Left cardiac atrium (tissue), 4 donors: ENCODE data around the gene GRK1. TPM values are rescaled to one million over a fixed set of nuclear protein-coding genes. Genes with fewer than 3 reads are reported as not detected.
"Not testable (repeated sequence)": the region's sequence is repeated elsewhere in the genome, so short reads cannot be mapped to it uniquely, and the experiment has no call there.

Experiments
- ATAC-seq, 2 donors: fragments of 200-7000 bp; cut with Tn5 transposase; one replicate each; pipeline ENCODE4 v1.9.1; 2020; ENCODE audit warnings: mild to moderate bottlenecking in 2 of 2, moderate library complexity in 2 of 2
- DNase-seq: peaks from one replicate; pipeline ENCODE4 v3.0.0-alpha.2; 2020
- intact Hi-C, 2 donors: fragments of 100-400 bp; cut with DNase I; formaldehyde crosslinking; loops; one replicate each; pipeline versions ENCODE4 v1.14.1 to v1.15.1; 2022 to 2023
- long read RNA-seq: library from polyadenylated mRNA; unstranded; transcript quantifications from one replicate; pipeline ENCODE4 v2.0.0, GENCODE V29; 2021
- total RNA-seq, 2 donors: library from RNA; stranded (reverse); fragmentation: NEBNext Ultra II Directional; extraction: Animal tissue kit (Norgen Biotek cat#: 25700); gene quantifications; one replicate each; pipeline ENCODE4 v1.2.1, GENCODE V29; 2021
- donor health status: DM: no; HTN: yes; CAD: no.
- donor health status: DM: no; HTN: yes; CAD: no; lungs with severe emphysema.
- donor health status: DM: yes; HTN: yes; CAD: no.
- donor health status: Dilated cardiomyopathy.

Gene GRK1
- under 1 TPM; 0.13 to 0.44 TPM for total RNA-seq
- long read RNA-seq, partial matches to known transcripts = 0 of 1 reads
- long read RNA-seq, other reads (novel, unspliced or antisense) = 0 of 1 reads

DNA sequence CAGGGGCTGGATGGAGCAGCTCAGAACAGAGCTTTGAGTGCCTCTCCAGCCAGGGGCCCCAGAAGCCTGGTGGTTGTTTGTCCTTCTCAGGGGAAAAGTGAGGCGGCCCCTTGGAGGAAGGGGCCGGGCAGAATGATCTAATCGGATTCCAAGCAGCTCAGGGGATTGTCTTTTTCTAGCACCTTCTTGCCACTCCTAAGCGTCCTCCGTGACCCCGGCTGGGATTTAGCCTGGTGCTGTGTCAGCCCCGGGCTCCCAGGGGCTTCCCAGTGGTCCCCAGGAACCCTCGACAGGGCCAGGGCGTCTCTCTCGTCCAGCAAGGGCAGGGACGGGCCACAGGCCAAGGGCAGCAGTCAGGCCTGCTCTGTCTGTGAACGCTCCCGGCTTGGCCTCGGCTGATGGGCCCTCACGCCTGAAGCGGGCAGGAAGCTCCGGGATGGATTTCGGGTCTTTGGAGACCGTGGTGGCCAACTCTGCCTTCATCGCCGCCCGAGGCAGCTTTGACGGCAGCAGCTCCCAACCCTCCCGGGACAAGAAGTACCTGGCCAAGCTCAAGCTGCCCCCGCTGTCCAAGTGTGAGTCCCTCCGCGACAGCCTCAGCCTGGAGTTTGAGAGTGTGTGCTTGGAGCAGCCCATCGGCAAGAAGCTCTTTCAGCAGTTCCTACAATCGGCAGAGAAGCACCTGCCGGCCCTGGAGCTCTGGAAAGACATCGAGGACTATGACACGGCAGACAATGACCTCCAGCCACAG lies at the start of gene GRK1:
TSS of gene GRK1 (plus strand) at position 269 of the 751 bp plus-strand sequence. CDS start at position 437, 168 bp downstream.
- DNase-seq (no peak), ATAC-seq (no peak)
- intact Hi-C loops = no loop called here

DNA sequence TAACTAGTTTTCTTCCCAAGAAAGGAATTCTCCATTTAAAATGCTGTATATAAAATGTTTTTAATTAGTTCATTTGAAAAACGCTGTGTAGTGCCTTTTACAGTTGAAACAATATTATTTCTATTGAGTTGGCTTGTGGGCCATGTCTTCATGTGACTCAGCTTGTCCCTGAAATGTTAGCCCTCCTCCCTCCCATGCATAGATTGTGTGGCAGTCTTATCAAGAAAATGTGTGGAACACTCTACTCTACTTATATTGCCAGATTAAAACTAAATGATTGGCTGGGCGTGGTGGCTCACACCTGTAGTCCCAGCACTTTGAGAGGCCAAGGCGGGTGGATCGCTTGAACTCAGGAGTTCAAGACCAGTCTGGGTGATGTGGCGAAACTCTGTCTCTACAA lies 49.1 kb upstream of the GRK1 start:
- intact Hi-C loops = no loop called here
- ATAC-seq (no peak), DNase-seq (no peak)

DNA sequence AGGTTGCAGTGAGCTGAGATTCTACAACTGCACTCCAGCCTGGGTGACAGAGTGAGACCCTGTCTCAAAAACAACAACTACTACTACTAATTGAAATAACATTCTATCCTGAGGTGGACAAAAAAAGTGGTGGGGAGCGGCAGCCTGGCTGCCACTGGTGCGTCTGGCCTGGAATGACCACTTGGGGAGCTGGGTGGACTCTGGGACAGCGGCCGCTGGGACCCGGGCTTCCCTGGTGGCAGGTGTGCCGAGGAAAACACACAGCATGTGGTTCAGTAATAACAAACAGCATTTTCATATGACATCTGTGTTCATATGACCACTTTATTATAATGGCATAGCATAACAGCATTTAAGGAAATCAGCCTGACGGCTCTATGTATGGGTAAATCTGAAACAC lies 48.6 kb upstream of the GRK1 start:
- DNase-seq (no peak), ATAC-seq (no peak)
- intact Hi-C loops = no loop called here

DNA sequence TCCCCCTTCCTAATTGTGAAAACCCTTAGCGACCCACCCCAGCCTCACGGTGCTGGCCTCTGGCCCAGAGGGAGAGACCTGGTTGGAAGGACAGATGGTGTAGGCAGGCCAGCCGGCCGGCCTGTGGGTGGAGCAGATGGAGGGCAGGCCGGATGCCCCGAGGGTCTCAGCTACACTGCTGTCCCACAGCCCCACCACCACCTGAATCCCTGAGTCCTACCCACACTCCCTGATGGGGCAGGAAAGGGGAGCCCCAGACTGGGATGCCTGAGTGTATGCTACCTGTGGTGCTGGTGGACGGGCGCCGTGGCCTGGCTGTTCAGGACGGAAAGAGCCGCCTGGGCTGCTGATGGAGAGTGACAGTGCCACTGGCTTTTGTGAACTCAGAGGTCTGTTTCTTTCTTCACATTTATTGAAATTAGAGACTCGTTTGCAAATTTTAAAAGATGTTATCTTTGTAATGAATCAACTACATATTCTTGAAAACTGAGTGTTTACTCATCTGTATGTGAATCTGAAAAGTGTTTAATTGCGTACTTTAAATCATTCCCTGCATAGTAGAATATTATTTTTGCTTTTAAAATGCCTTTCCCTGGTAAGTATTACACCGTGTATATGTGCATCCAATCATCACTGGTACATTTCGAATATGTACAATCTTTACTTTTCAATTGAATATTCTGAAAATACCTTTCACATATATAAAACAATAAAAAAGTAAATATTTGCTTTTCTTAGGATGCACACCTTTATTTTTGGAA lies 46.8 kb upstream of the GRK1 start:
- ATAC-seq (no peak), DNase-seq (no peak)
- intact Hi-C loops = no loop called here

GRCh38 chr13:113621046-113621445 lies 46.0 kb upstream of the GRK1 start:
- intact Hi-C loops = no loop called here
- DNase-seq (no peak), ATAC-seq (no peak)

DNA sequence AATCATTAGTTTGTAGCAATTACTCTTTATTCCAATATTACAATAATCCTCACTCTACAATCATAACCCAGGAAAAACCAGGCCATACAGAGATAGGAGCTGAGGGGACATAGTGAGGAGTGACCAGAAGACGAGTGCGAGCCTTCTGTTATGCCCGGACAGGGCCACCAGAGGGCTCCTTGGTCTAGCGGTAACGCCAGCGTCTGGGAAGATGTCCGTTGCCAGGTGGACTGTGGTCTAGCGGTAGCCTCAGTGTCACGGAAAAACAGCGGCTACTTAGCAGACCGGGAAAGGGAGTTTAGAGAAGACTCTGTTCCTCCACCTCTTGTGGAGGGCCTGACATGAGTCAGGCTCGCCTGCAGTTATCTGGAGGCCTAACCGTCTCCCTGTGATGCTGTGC lies 45.5 kb upstream of the GRK1 start:
- ATAC-seq, DNase-seq, intact Hi-C loops: not testable (repeated sequence)

DNA sequence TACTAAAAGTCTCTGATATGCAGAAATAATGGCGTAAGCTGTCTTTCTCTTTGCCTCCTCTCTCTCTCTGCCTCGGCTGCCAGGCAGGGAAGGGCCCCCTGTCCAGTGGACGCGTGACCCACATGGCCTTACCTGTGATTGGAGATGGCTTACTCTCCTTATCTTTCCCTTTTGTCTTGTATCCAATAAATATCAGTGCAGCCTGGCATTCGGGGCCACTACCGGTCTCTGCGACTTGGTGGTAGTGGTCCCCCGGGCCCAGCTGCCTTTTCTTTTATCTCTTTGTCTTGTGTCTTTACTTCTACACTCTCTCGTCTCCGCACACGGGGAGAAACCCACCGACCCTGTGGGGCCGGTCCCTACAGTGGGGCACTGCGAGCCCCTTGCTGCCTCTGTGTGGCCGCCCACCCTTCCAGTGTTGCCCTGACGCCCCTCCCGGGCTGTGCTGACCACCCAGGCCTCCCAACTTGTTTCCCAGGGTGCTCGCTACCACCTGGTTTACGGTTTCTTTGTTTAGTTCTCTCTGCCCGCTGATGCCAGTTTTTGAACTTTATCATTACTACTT lies 45.0 kb upstream of the GRK1 start:
- ATAC-seq, DNase-seq, intact Hi-C loops: not testable (repeated sequence)

DNA sequence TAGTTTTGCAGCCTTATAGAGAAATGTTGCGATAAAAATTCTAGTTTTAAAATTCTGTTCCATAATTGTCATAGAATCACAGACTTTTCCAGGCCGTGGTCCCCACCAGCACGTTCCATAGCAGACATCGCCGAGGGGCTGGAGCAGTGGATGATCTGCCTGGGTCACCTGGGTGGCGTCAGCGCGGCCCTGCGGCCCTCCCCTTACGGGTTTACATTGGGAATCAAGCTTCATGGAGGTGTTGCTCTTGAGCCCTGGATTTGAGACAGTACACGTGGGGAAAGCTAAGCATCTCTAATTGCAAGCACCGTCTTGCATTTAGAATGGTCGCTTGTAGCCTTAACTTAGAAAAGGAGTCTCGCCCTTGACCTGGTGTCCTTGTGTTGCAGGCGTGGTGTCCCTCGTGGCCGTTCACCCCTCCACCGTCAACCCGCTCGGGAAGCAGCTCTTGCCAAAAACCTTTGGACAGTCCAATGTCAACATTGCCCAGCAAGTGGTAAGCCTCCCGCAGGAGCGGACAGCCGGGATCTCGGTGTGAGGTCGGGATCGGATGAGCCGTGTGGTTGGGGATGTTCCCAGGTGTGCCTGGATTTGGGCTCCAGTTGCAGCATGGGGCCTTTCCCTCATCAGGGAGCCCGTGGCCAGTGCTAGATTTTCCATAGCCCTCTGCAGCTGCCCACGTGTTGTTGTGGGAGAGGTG lies 44.1 kb upstream of the GRK1 start:
- intact Hi-C loops = no loop called here
- DNase-seq = no peak
- no peak for ATAC-seq

GRCh38 chr13:113623491-113624234 lies 43.4 kb upstream of the GRK1 start:
- DNase-seq = no peak
- intact Hi-C loops = no loop called here
- ATAC-seq = peak; percentile 14 to 15

DNA sequence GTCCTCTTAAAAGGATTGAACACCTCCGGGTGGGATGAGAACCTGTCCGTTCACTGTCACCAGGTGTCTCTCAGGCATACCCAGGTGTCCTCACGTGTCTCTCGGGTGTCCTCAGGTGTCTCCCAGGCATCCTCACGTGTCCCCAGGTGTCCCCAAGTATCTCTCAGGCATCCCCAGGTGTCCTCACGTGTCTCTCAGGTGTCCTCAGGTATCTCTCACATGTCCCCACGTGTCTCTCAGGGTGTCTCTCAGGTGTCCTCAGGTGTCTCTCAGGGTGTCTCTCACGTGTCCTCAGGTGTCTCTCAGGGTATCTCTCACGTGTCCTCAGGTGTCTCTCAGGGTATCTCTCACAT lies 42.8 kb upstream of the GRK1 start:
- ATAC-seq (no peak), DNase-seq (no peak)
- intact Hi-C loops = no loop called here

DNA sequence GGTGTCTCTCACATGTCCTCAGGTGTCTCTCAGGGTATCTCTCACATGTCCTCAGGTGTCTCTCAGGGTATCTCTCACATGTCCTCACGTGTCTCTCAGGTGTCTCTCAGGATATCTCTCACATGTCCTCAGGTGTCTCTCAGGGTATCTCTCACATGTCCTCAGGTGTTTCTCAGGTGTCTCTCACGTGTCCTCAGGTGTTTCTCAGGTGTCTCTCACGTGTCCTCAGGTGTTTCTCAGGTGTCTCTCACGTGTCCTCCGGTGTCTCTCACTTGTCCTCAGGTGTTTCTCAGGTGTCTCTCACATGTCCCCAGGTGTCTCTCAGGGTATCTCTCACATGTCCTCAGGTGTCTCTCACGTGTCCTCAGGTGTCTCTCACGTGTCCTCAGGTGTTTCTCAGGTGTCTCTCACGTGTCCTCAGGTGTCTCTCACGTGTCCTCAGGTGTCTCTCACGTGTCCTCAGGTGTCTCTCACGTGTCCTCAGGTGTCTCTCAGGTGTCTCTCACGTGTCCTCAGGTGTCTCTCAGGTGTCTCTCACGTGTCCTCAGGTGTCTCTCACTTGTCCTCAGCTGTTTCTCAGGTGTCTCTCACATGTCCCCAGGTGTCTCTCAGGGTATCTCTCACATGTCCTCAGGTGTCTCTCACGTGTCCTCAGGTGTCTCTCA lies 42.2 kb upstream of the GRK1 start:
- DNase-seq, ATAC-seq, intact Hi-C loops: not testable (repeated sequence)

GRCh38 chr13:113625965-113626721 lies 40.9 kb upstream of the GRK1 start:
- ATAC-seq = no peak

GRCh38 chr13:113627136-113627535 lies 39.9 kb upstream of the GRK1 start:
- no peak for DNase-seq

More at GRCh38 chr13:113625965-113626721, 40.9 kb upstream of the GRK1 start:
- DNase-seq = no peak
- intact Hi-C loops = no loop called here

GRCh38 chr13:113628291-113629270 lies 38.4 kb upstream of the GRK1 start:
- intact Hi-C loops = no loop called here
- no peak for ATAC-seq
- peak; percentile 12 for DNase-seq

More at GRCh38 chr13:113627136-113627535, 39.9 kb upstream of the GRK1 start:
- intact Hi-C loops = no loop called here
- no peak for ATAC-seq

DNA sequence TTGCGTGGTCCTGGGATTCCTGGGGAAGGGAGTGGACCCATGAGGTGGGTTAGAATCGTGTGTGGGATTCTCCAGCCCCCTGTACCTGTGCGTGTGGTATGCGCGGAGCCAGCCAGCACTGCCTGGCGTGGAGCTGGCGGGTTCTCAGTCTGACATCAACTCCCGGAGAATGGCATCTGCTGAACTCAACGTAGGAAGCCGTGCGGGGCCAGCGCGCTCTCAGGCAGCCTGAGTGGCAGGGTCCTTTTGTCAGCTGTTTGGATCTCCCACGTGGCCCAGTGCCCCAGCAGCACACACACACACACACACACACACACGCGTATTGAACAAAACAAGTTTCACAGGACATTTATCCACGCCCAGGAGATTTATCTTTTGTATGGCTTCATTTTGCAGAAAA lies 37.2 kb upstream of the GRK1 start:
- ATAC-seq (peak in 1 of 2 donors; percentile 20), DNase-seq (peak; percentile 9)
- intact Hi-C loops = no loop called here

GRCh38 chr13:113630296-113630695 lies 36.7 kb upstream of the GRK1 start:
- intact Hi-C loops = no loop called here
- DNase-seq (peak; percentile 1), ATAC-seq (no peak)
